Stimulated activated CD4-positive, alpha-beta T cell treated with anti-CD3 and anti-CD28 coated beads, Interleukin-1b, Interleukin-23, amount 100 ng/mL, for 4 hours (primary cell): ENCODE data around the gene TMEM175.

Experiments used
- DNase-seq, 2 donors: peaks; one replicate each; pipeline ENCODE4 v3.0.0-alpha.2; 2020; ENCODE audit warnings: low read depth in 2 of 2

Gene TMEM175, protein sequence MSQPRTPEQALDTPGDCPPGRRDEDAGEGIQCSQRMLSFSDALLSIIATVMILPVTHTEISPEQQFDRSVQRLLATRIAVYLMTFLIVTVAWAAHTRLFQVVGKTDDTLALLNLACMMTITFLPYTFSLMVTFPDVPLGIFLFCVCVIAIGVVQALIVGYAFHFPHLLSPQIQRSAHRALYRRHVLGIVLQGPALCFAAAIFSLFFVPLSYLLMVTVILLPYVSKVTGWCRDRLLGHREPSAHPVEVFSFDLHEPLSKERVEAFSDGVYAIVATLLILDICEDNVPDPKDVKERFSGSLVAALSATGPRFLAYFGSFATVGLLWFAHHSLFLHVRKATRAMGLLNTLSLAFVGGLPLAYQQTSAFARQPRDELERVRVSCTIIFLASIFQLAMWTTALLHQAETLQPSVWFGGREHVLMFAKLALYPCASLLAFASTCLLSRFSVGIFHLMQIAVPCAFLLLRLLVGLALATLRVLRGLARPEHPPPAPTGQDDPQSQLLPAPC

DNA sequence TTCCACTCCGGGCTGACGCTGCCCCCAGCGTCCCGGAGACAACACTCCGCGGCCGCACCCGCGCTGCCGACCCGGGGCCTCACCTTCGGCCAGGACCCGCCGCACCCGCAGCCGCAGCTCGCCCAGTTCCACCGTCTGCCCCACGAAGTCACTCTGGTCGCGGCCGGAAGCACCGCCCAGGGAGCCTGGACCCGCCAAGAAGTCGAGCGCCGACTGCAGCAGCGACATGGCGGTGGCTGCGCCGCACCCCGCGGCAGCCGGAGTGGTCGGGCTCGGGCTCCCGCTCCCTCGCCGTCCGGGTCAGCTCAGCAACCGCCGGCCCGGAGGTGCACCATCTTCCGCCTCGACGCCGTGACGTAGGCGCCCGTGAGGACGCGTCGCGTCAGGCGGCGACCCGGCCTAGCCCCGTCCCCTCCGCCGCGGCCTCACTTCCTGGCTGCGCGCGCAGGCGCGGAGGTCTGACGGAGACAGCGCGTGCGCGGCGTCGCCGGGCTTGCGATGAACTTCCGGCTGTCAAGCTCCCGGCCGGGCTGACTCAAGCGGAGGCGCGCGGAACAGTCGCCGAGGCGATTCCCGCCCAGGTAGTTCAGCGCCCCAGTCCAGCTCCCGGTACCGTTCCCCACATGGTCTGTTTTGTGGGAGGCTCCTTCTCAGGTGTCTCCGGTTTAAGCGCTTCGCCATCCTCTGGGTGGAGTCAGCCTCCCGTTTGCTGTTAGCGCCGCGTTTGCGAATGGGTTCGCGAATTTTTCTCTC lies at the start of gene TMEM175, which contains the start of gene GAK:
Gene TMEM175, plus strand, starts transcription at position 501 of the 753 bp plus-strand sequence. CDS start 15,280 bp downstream, outside the sequence.
Gene GAK, minus strand, starts transcription at position 357 of the 753 bp plus-strand sequence. Its CDS starts 129 bp downstream, at position 228.
- peak; percentile 94 to 96 for DNase-seq

DNA sequence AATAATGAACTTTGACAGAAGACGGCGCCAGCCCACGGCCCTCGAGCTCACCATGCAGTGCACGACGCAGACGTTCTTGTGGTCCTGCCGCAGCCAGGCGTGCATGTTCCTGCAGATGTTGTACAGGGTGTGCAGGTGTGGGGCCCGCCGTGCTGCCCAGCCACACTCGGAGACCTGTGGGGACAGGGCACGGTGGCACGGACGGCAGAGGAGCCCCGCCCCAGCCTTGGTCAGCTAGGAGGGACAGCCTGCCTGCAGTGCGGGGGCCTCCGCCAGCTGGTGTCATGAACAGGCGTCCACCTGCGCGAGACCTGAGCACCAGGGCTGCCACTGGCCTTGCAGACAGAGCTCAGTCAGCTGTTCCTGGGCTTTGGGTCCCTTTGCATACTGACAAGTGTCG lies 49.6 kb upstream of the TMEM175 start:
- no peak for DNase-seq

- no peak for DNase-seq
Observed at GRCh38 chr4:883377-884095, 48.7 kb upstream of the TMEM175 start.

DNA sequence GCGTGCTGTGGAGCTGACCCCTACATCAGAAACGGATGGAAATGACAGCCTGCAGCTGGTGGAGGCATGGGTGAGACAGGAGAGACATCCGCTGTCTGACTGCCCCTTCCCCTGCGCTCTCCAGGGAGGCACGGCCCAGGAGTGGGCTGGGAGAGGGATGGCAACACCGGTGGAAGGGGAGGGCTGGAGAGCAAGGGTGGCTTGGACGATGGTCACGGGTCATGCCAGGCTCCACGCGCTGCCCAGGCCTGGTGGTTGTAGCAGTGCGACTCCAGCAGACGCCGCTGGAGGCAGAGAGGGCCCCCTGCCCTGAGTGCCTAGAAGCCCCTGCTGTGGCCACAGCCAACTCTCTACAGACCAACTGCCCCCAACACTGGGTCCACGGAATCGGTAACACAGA lies 48.0 kb upstream of the TMEM175 start:
- DNase-seq = no peak

- no peak for DNase-seq
Observed at GRCh38 chr4:884896-885295, 47.4 kb upstream of the TMEM175 start.

- DNase-seq = no peak
Observed at GRCh38 chr4:885353-885752, 46.9 kb upstream of the TMEM175 start.

DNA sequence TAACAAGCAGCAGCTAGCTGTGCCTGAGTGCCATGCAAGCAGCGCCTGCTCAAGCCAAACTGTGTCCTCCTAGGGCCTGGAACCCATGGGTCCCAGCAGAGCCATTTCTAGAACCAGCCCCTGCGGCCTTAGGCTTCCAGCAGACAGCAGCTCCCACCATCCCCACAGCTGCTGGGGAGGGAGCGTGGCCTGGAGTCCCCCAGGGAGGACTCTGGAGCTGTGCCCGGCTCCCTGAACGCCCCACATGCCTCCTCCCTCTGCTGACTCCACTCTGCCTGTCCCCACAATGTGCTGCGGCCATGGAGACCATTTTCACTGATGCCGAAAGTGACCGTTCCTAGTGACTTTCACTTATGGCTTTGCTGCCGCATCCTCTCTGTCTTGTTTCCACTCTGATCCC lies 46.0 kb upstream of the TMEM175 start:
- no peak for DNase-seq

- DNase-seq = no peak
Observed at GRCh38 chr4:887034-887763, 45.1 kb upstream of the TMEM175 start.

GRCh38 chr4:888029-888428 lies 44.2 kb upstream of the TMEM175 start:
- no peak for DNase-seq

DNA sequence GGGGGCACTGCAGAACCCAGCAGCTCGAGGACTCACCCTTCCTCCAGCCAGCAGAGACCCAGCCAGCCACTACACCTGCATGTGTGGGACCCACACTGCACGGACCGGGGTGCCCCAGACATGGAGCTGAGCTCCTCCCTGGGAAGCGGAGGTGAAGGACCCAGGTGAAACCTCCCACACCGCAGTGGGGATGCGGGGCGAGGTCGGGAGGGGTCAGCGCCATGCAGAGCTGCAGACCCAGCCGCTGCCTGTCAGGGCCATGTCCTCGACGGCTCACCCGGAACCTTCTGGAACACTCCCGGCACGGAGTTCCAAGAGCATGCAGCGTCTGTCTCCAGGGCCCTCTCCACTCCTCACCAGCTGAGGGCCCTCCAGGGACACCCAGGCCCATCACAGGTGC lies 42.7 kb upstream of the TMEM175 start:
- DNase-seq = no peak

DNA sequence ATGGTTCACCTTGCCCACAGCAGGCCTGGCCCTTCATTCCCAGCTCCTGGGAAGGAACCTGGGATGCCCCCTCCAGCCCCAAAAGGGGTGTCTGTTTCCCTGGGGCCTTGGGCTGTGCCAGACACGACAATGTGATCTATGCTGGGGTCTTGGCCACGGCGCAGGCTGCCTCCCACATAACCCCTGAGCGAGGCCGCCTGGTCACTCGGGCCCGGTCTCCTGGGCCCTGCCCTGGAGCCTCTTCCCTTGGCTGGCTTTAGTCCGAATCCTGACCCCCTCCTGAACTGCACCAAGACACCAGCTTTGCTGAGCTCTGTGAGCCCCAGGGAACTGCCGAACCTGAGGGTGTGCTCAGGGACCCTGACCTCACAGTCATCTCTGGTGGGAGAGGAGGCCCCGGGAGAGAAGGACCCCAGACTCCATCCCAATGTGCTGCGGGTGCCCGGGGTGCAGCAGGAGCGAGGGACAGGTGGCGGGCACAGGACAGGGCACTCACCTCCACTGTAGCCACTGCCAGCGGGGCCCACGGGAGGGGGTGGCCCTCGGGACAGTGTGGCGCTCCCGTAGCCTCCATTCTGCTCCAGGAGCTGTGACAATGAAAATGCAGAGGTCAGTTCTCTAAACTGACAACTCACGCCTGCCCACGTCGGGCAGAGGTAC lies 42.1 kb upstream of the TMEM175 start:
- DNase-seq = no peak

- no peak for DNase-seq
Observed at GRCh38 chr4:891747-892146, 40.5 kb upstream of the TMEM175 start.

- DNase-seq = no peak
Observed at GRCh38 chr4:892780-893179, 39.5 kb upstream of the TMEM175 start.

- DNase-seq = no peak
Observed at GRCh38 chr4:893276-893994, 38.8 kb upstream of the TMEM175 start.

- no peak for DNase-seq
Observed at GRCh38 chr4:893995-894705, 38.1 kb upstream of the TMEM175 start.

GRCh38 chr4:895596-895995 lies 36.7 kb upstream of the TMEM175 start:
- DNase-seq = no peak

- DNase-seq = no peak
Observed at GRCh38 chr4:896216-896615, 36.0 kb upstream of the TMEM175 start.

DNA sequence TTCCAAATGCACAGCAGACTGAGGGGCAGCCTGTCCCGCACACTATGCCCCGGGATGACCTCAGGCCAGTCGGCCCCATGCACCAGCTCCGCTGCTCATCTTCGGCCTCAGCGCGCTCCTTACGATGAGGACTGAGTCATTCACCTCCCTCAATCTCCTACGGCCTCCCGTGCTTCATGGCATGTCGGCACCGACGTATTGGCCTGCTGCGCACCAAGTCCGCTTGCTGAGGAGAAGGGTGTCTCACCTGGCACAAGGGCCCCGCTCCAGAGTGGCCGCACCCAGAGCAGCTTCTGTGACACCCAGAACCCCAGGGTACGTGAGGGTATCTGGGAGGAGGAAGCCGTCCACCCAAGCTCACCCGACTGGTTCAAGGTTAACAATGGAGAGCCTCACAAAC lies 35.6 kb upstream of the TMEM175 start:
- no peak for DNase-seq

GRCh38 chr4:898123-898522 lies 34.1 kb upstream of the TMEM175 start:
- DNase-seq = no peak
